HUDEP-2 (cell line): Measurements from ENCODE around the gene TBX1.
"Not testable (repeated sequence)": the region's sequence is repeated elsewhere in the genome, so short reads cannot be mapped to it uniquely, and the experiment has no call there.

Source experiments
- DNase-seq, 76 experiments: peaks; one replicate each; lab custom pipeline; 2025; ENCODE audit not compliant: unreplicated experiment in 76 of 76; lab: John Stamatoyannopoulos, UW

TBX1 gene

GRCh38 chr22:19779685-19780268 is 19.2 kb downstream of the TBX1 start:
- DNase-seq = no peak

GRCh38 chr22:19782533-19782932 is 22.0 kb downstream of the TBX1 start:
- no peak for DNase-seq

- no peak for DNase-seq
These were observed 23.2 kb downstream of the TBX1 start for GRCh38 chr22:19783586-19784383.

GRCh38 chr22:19784384-19785175 is 24.0 kb downstream of the TBX1 start:
- no peak for DNase-seq

GRCh38 chr22:19785461-19786263 is 25.1 kb downstream of the TBX1 start:
- DNase-seq = no peak

GRCh38 chr22:19786264-19786585 is 25.6 kb downstream of the TBX1 start:
- no peak for DNase-seq

- DNase-seq = no peak
These were observed 26.6 kb downstream of the TBX1 start for GRCh38 chr22:19786959-19787848.

GRCh38 chr22:19787849-19788141 is 27.2 kb downstream of the TBX1 start:
- DNase-seq = no peak

- no peak for DNase-seq
These were observed 28.2 kb downstream of the TBX1 start for GRCh38 chr22:19788661-19789225.

GRCh38 chr22:19789406-19789805 is 28.8 kb downstream of the TBX1 start:
- DNase-seq = no peak

GRCh38 chr22:19789828-19790227 is 29.2 kb downstream of the TBX1 start:
- no peak for DNase-seq

- DNase-seq = no peak
These were observed 30.7 kb downstream of the TBX1 start for GRCh38 chr22:19791243-19791642.

- no peak for DNase-seq
These were observed 31.3 kb downstream of the TBX1 start for GRCh38 chr22:19791894-19792293.

- DNase-seq = not testable (repeated sequence)
These were observed 31.9 kb downstream of the TBX1 start for GRCh38 chr22:19792383-19792896.

- no peak for DNase-seq
These were observed 32.6 kb downstream of the TBX1 start for GRCh38 chr22:19793161-19793560.

- no peak for DNase-seq
These were observed 33.2 kb downstream of the TBX1 start for GRCh38 chr22:19793661-19794310.

- DNase-seq = no peak
These were observed 35.0 kb downstream of the TBX1 start for GRCh38 chr22:19795617-19796008.

- DNase-seq = no peak
These were observed 35.6 kb downstream of the TBX1 start for GRCh38 chr22:19796160-19796559.
